DMS 273 treated with DMSO at 0.1 percent for 48 hours (cell line): ENCODE data around the gene P4HA2.
"Not testable (repeated sequence)": the region's sequence is repeated elsewhere in the genome, so short reads cannot be mapped to it uniquely, and the experiment has no call there.

Source experiments
- DNase-seq: peaks from one replicate; lab custom pipeline; 2025; lab: John Stamatoyannopoulos, UW

Gene P4HA2

GRCh38 chr5:132199116-132199680, 28.5 kb downstream of the P4HA2 start:
- DNase-seq, result no peak

DNA sequence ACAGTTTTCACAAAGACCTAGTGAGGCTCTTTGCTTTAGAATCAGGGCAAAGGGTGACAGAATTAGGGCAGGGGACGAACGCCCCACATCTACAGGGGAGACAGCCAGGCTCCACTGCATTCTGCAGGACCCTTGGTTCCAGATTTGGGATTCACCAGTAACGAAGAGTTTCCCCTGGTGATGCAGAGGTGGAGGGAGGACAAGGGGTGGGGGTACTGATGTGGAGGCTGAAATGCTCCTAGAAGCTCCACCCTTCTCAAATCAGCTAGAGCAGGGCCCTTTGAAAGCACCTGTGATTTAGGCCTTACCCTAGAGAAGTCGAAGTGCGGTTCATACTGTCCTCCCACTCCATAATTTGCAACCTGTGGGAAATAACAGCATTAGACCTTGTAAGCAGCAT, 29.1 kb downstream of the P4HA2 start:
- no peak for DNase-seq

DNA sequence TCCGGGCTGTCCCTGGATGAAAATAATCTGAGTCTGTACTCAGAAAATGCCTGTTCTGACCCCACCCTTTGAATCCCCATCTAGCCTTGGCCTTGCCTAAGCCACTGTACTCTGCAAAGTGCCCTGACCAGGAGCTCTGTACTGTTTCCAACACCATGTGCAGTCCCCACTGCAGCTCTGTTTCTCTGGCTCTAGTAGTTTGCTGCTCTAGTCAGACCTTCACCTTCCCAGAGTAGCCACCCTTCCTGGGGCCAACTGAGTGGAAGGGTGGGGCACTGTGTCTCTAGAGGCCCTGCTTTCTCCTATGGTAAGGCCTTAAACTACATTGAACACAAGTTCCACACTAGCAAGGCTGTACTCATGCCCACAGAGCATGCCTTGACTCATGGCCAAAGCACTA, 31.9 kb downstream of the P4HA2 start:
- no peak for DNase-seq

GRCh38 chr5:132193165-132193694, 34.4 kb downstream of the P4HA2 start:
- DNase-seq, result no peak

DNA sequence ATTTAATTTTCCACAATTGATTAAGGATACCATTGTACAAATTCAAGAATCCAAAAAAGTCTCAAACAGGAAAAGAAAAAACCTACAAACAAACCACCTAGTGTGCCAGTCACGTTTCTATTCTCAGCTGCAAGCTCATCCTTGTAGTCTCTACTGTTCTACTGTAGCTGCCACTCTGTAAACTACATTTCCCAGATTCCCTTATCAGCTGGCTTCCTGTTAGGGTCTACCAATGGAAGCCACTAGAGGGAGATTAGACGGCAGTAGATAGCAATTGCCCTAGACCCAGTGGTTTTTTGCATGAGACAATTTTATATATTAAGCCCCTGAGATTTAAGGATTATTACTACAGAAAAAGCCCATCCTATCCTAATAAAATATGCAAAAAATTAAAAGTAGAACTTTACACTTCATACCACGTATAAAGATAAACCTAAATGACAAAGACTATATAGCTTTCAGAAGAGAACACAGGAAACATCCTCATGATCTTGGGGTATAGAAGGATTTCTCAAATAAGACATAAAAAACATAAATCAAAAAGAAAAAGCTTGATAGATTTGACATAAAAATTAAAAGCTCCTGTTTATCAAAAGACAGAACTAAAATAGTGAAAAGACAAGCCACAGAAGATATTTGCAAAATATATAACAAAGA, 37.4 kb downstream of the P4HA2 start:
- DNase-seq, result peak; percentile 64

- DNase-seq, result no peak
Measured at GRCh38 chr5:132184588-132184987, 43.1 kb downstream of the P4HA2 start.

DNA sequence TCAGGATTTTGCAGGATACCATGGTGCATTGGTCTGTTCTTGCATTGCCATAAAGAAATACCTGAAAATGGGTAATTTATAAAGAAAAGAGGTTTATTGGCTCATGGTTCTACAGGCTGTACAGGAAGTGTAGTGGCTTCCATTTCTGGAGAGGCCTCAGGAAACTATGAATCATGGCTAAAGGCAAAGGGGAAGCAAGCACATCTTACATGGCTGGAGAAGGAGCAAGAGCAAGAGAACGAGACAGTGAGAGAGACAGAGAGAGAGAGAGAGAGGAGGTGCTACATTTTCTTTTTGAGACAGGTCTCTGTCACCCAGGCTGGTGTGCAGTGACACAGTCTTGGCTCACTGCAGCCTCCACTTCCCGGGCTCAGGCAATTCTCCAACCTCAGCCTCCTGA, 43.9 kb downstream of the P4HA2 start:
- DNase-seq, result no peak

- DNase-seq, result no peak
Measured at GRCh38 chr5:132182359-132183040, 45.2 kb downstream of the P4HA2 start.

GRCh38 chr5:132181011-132181629, 46.5 kb downstream of the P4HA2 start:
- DNase-seq, result no peak

GRCh38 chr5:132180134-132180745, 47.4 kb downstream of the P4HA2 start:
- no peak for DNase-seq

DNA sequence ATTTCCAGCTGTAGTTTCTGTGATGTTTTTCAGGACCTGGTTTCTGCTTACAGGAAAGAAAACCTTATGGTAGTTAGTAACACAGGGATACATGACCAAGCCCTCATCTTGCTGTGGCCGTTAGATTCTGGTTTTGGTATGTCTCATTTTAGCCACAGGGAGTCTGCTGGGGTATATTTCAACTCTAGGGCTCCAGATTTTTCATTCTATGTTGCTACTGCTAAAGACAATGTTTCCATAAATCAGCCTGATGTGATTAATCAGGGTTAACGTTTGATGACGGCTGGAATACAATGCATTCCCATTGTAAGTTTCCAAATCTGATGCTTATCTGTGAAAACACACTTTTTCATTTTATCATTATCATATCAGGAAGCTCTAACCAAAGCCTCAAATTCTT, 48.2 kb downstream of the P4HA2 start:
- no peak for DNase-seq

GRCh38 chr5:132177691-132178149, 49.9 kb downstream of the P4HA2 start:
- no peak for DNase-seq

DNA sequence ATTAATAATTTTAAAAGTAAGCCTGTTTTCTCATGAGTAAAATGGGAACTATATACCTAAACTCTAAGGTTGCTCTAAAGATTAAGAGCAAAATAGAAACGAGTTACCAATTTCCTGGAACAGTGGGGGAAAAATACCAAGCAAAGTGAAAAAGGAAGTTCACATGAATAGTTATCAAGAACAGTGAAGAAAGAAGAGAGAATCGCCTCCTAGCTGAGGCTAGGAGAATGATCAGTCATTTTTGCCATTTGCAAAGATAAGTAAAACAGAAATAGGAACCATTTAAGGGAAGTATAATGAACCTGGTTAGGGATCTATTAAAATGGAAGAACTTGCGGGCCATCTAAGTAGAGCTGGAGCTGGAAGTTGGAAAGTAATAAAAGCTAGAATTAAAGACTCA, 50.7 kb downstream of the P4HA2 start:
- DNase-seq, result no peak

DNA sequence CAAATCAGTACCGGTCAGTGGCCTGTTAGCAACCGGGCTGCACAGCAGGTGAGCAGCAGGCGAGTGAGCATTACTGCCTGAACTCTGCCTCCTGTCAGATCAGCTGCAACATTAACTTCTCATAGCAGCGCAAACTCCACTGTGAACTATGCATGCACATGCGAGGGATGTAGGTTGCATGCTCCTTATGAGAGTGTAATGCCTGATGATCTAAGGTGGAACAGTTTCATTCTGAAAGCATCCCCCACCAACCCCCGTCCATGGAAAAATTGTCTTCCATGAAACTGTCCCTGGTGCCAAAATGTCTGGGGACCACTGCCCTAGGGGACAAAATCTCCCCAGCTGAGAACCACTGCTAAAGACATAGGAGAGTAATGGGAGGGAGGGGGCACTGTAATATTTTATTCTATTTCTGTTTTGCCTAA, 51.1 kb downstream of the P4HA2 start:
- DNase-seq, result no peak

DNA sequence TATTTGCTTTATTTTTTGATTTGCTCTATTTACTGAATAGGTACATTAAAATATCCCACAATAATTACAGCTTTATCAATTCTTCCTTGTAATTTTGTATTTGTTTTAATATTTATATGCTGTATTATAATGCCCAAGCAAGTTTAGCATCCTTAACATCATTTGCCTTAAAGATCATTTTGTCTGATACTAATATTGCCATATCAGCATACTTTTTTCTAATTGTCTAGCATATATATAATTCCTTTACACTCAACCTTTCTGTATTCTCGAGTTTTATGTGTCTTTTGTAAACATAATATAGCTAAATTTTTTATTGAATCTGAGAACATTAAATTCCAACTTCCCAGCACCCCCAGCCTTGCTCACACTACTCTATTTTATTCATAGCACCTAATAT, 64.7 kb downstream of the P4HA2 start:
- DNase-seq, result no peak

DNA sequence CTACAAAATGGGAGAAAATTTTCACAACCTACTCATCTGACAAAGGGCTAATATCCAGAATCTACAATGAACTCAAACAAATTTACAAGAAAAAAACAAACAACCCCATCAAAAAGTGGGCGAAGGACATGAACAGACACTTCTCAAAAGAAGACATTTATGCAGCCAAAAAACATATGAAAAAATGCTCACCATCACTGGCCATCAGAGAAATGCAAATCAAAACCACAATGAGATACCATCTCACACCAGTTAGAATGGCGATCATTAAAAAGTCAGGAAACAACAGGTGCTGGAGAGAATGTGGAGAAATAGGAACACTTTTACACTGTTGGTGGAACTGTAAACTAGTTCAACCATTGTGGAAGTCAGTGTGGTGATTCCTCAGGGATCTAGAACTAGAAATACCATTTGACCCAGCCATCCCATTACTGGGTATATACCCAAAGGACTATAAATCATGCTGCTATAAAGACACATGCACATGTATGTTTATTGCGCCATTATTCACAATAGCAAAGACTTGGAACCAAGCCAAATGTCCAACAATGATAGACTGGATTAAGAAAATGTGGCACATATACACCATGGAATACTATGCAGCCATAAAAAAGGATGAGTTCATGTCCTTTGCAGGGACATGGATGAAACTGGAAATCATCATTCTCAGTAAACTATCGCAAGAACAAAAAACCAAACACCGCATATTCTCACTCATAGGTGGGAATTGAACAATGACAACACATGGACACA, 65.9 kb downstream of the P4HA2 start:
- DNase-seq, result not testable (repeated sequence)

DNA sequence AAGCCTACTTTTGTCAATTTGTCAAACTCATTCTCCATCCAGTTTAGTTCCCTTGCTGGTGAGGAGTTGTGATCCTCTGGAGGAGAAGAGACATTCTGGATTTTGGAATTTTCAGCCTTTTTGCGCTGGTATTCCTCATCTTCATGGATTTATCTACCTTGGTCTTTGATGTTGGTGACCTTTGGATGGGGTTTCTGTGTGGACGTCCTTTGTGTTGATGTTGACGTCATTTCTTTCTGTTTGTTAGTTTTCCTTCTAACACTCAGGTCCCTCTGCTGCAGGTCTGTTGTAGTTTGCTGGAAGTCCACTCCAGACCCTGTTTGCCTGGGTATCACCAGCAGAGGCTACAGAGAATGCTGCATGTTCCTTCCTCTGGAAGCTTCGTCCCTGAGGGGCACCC, 71.2 kb downstream of the P4HA2 start:
- DNase-seq, result no peak

DNA sequence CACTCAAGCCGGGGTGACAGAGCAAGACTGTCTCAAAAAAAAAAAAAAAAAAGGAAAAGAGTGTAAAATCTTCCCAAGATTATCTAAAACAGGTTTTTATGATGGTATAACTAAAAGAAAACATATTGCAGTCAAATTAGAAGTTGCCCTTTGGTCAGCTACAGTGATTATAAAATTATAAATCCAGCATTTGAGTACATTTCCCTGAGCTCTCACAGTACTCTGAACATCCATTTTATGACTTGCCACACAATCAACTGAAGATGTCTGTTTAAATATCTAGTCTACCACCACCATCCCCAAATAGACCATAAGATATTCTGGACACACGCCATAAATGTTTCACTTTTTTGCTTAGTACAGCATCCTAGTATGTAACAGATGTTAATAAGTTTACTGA, 77.1 kb downstream of the P4HA2 start:
- DNase-seq, result no peak

GRCh38 chr5:132147663-132148062, 80.0 kb downstream of the P4HA2 start:
- DNase-seq, result no peak

- not testable (repeated sequence) for DNase-seq
Measured at GRCh38 chr5:132145326-132145725, 82.3 kb downstream of the P4HA2 start.

DNA sequence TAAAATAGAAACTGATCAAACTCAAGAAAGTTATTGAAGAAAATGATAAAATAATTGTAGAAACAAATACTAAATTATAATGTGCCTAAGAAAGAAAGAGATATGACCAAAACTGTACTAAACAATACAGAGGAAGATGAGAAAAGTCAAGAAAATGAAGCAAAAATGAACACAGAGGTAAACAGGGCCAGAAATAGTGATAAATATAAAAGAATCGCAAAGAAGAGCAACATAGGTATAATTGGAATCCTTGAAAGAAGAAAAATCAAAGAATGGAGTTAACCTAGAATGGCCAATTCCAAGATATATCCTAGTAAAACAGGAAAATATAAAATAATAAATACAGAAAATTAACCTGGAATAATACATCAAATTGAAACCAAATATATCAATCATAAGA, 84.5 kb downstream of the P4HA2 start:
- DNase-seq, result no peak

DNA sequence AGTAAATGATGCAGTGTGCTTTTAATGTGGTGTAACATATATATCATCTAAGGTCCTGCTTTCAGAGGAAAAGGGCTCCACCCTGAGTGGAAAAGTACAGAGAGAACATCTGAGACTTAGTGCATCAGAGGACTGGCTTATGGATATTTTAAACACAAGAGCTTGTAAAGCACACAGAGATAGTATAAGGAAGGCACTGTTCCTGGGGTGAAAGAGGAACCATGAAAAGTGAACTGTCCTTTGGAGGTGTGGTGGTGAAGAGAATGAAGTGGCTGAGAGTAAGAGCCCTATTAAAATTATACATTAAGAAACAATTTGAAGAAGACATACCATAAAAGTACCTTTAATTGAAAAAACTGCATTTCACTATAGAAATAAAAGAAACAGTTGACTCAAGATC, 85.2 kb downstream of the P4HA2 start:
- DNase-seq, result no peak
